PC-9 (cell line): Measurements from ENCODE around the gene PHACTR4.
"Not testable (repeated sequence)": the region's sequence is repeated elsewhere in the genome, so short reads cannot be mapped to it uniquely, and the experiment has no call there.

Experiments used
- CTCF ChIP-seq: fragments of 200-600 bp; sonication (generic); conservative IDR thresholded peaks from 2 replicates; pipeline ENCODE4 v1.6.1; 2017; ENCODE audit warnings: mixed run types, antibody characterized with exemption, mild to moderate bottlenecking, moderate library complexity
- EZH2 ChIP-seq: fragments of 200-600 bp; sonication (generic); IDR thresholded peaks from 2 replicates; pipeline ENCODE4 v1.8.0; 2017; ENCODE audit warnings: antibody characterized with exemption, low read depth

- TF ChIP-seq CTCF, EZH2: not testable (repeated sequence)
Observed at GRCh38 chr1:28448094-28448611, 78.6 kb downstream of the PHACTR4 start.
